Chondrocyte (in vitro differentiated cells): ENCODE data around the gene SIX1. TPM values are rescaled to one million over a fixed set of nuclear protein-coding genes. Genes with fewer than 3 reads are reported as not detected.

ENCODE experiments used
- DNase-seq: peaks from one replicate; pipeline ENCODE4 v3.0.0; 2021; ENCODE audit warnings: mixed read lengths, low spot score
- H3K27ac Mint-ChIP-seq: one replicate; pipeline ENCODE4 v1.8.0; 2021; ENCODE audit warnings: mild to moderate bottlenecking, moderate library complexity, mixed read lengths; ENCODE audit not compliant: unreplicated experiment
- H3K27me3 Mint-ChIP-seq: 2 replicates; pipeline ENCODE4 v1.8.0; 2021; ENCODE audit warnings: low read depth, mixed read lengths
- H3K36me3 Mint-ChIP-seq: 2 replicates; pipeline ENCODE4 v1.8.0; 2021; ENCODE audit warnings: low read depth, mixed read lengths
- H3K4me1 Mint-ChIP-seq: 2 replicates; pipeline ENCODE4 v1.8.0; 2021; ENCODE audit warnings: low read depth, mild to moderate bottlenecking, mixed read lengths
- H3K4me3 Mint-ChIP-seq: one replicate; pipeline ENCODE4 v1.8.0; 2021; ENCODE audit warnings: mild to moderate bottlenecking, moderate library complexity, mixed read lengths; ENCODE audit not compliant: unreplicated experiment
- H3K9me3 Mint-ChIP-seq: 2 replicates; pipeline ENCODE4 v1.8.0; 2021; ENCODE audit warnings: low read depth, mixed read lengths
- total RNA-seq: library from RNA; stranded (reverse); gene quantifications from 3 replicates; pipeline ENCODE4 v1.2.1, GENCODE V29; 2021
- TF ChIP-seq, protein P1 (sequence below): fragments of 200-600 bp; sonication (generic); IDR thresholded peaks from 2 replicates; pipeline ENCODE4 v1.5.0; 2021; ENCODE audit warnings: antibody characterized with exemption, mild to moderate bottlenecking, moderate library complexity

The SIX1 gene
- total RNA-seq, 1 donor from 2014 or later, result 94.6 TPM

DNA sequence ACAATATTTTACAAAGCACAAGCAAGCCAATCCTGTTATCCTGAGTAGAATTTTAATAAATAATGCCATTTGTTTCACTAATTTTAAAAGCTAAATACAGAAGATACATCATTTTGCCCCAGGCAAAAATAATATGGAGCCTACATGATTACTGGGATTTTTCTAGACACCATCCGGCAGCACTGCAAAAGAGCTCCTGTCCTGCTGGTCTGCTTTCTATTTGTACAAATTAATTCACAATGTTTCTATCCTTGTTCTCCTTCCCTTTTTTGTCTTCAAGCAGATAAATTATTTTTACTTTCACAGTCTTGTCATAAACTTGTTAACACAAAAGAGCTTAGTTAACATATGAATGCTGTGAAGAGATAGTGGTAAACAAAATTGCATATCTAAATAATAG lies 4.6 kb downstream of the SIX1 start:
- H3K36me3 Mint-ChIP-seq, result peaks cover 67% of the 10 kb centered on the region
- H3K4me1 Mint-ChIP-seq, result peaks cover 59% of the 10 kb centered on the region
- H3K9me3 Mint-ChIP-seq, result no peaks in the 10 kb centered on the region
- no peaks in the 10 kb centered on the region for H3K27me3 Mint-ChIP-seq
- DNase-seq, result no peak
- TF ChIP-seq, protein P1, sequence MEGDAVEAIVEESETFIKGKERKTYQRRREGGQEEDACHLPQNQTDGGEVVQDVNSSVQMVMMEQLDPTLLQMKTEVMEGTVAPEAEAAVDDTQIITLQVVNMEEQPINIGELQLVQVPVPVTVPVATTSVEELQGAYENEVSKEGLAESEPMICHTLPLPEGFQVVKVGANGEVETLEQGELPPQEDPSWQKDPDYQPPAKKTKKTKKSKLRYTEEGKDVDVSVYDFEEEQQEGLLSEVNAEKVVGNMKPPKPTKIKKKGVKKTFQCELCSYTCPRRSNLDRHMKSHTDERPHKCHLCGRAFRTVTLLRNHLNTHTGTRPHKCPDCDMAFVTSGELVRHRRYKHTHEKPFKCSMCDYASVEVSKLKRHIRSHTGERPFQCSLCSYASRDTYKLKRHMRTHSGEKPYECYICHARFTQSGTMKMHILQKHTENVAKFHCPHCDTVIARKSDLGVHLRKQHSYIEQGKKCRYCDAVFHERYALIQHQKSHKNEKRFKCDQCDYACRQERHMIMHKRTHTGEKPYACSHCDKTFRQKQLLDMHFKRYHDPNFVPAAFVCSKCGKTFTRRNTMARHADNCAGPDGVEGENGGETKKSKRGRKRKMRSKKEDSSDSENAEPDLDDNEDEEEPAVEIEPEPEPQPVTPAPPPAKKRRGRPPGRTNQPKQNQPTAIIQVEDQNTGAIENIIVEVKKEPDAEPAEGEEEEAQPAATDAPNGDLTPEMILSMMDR, result no peak
- peak overlapping the region; percentile 98 for H3K27ac Mint-ChIP-seq
- H3K4me3 Mint-ChIP-seq, result peak overlapping the region; percentile 98

DNA sequence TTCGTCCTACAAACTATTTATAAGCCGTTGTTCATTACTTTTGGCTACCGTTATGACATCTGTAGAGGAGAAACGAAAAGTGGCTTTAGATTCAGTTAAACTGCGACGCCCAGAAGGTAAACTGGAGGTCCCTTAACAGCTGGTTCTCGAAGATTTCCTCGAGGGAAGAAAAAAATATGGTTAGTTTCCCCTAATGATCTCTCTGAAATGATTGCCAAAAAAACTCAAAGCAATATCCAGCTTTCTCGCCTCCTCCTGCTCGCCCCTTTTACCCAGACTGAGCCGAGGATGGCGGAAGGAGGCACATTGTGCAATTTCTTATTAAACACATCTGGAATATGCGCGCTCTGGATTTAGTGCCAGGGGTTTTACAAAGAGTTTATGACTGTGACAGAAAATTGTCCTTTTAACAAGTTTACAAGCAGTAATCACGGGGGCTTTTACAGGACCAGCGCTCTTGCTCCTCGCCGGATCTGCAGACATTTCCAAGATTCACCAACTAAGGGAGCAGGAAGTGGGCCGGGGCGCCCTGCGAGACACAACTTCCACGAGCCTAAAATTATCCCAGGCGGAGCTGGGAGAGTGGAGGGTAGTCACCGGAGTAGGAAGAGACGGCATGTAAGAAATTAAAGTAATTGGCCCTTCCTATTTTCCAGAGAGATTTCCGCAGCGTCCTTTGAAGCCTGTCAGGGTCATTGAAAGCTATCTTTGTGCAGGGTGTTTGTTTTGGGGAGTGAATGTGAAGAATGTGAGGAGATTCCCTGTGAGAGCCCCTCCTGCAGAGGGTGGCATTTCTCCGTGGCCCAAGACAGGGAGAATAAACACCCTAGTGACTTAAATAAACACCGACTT lies 5.6 kb downstream of the SIX1 start:
- Mint-ChIP-seq H3K36me3 (peaks cover 66% of the 10 kb centered on the region), H3K4me3 (peak overlapping the region; percentile 98), H3K9me3 (no peaks in the 10 kb centered on the region), H3K4me1 (peaks cover 69% of the 10 kb centered on the region), H3K27me3 (no peaks in the 10 kb centered on the region), H3K27ac (peak overlapping the region; percentile 98)
- TF ChIP-seq, protein P1, result peak; percentile 32
- DNase-seq, result no peak

DNA sequence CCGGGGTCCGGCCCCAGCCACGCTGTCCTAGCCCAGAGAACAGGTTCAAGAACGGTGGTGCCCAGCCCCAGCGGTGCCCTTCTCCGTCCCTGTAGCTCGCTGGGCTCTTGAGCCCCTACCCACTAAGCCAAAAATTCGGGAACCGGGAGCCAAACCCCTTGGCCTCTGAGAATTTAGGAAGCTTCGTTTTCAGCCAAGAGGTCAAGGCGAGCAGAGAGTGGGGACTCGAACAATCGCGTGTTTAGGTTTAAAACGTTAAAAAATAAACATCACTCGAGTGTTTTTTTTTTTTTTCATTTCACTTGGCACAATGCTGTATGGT lies 6.2 kb downstream of the SIX1 start:
- TF ChIP-seq, protein P1, result no peak
- Mint-ChIP-seq H3K4me3 (peak overlapping the region; percentile 98), H3K27ac (peak overlapping the region; percentile 98), H3K4me1 (peaks cover 74% of the 10 kb centered on the region), H3K27me3 (no peaks in the 10 kb centered on the region), H3K9me3 (no peaks in the 10 kb centered on the region), H3K36me3 (peaks cover 65% of the 10 kb centered on the region)
- DNase-seq, result no peak

DNA sequence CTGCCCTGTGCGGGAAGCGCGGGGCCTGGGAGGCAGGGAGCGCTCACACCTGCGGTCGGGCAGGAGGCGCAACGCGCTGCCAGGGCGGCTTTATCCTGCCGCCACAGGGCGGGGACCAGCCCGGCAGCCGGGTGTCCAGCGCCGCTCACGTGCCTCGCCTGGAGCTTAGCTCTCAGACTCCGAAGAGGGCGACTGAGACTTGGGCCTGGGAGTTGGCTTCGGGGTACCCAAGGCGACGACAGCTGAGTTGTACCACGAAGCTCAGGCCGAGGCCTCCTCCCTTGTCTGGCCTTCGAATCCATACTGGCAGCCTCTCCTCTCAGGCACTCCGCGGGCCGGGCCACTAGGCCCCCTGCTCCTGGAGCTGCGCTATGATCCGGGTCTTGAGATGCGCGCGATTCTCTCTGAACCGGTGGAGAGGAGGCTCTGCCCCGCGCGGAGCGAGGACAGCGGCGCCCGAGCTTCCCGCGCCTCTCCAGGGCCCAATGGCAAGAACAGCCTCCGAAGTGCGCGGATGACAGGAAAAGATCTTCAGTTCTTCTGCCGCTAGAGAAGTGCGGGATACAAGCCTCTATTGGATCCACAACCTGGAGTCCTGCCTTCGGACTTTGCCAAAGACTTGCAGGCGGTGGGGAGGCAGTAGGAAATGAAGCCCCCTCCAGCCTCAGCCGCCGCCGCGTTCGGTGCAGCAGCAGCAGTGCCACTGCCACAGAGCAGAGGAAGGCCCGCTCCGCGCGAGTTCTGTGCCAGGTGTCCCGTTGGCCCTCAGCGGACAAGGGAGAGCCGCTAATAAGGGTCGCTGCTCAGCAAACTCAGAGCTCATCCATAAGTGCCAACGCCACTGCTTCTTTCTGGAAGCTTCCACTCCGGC lies 6.8 kb downstream of the SIX1 start:
- Mint-ChIP-seq H3K27ac (peak overlapping the region; percentile 98), H3K4me3 (peak overlapping the region; percentile 98), H3K27me3 (no peaks in the 10 kb centered on the region), H3K9me3 (no peaks in the 10 kb centered on the region), H3K4me1 (peaks cover 79% of the 10 kb centered on the region), H3K36me3 (peaks cover 59% of the 10 kb centered on the region)
- TF ChIP-seq, protein P1, result no peak
- peak; percentile 93 for DNase-seq

DNA sequence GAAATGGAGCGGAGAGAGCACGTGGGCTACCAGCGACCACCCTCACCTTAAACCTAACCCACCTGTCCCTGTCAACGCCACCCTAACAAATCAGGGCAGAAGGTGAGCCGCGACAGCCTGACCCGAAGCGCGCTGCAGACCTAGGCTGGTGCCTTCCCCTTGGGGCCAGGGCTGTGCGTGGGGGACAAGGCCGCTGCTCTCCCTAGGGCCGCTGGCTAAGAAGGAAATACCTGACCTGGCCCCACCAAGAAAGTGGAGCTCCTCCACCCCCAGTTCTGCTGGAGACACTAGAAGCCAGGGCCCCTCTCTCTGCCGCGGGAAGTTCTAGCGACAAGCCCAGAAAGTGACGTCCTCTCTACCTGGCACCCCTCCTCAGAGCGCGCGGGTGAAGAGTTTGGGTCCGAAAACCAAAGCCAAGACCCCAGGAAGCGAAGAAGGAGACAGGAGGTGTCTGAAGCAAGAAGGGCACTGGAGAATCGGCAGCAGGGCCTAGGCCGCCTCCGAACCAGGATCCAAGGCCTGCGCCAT lies 7.5 kb downstream of the SIX1 start:
- Mint-ChIP-seq H3K9me3 (no peaks in the 10 kb centered on the region), H3K4me1 (peaks cover 83% of the 10 kb centered on the region), H3K27ac (peak overlapping the region; percentile 94), H3K4me3 (peak overlapping the region; percentile 63), H3K36me3 (peaks cover 52% of the 10 kb centered on the region), H3K27me3 (no peaks in the 10 kb centered on the region)
- no peak for DNase-seq
- TF ChIP-seq, protein P1, result no peak
